Left hindlimb (tissue), 1 donor: ENCODE results near the gene MRPL54.

ENCODE experiments used
- DNase-seq: peaks from one replicate; pipeline ENCODE4 v3.0.0-alpha.2; 2018

The MRPL54 gene

DNA sequence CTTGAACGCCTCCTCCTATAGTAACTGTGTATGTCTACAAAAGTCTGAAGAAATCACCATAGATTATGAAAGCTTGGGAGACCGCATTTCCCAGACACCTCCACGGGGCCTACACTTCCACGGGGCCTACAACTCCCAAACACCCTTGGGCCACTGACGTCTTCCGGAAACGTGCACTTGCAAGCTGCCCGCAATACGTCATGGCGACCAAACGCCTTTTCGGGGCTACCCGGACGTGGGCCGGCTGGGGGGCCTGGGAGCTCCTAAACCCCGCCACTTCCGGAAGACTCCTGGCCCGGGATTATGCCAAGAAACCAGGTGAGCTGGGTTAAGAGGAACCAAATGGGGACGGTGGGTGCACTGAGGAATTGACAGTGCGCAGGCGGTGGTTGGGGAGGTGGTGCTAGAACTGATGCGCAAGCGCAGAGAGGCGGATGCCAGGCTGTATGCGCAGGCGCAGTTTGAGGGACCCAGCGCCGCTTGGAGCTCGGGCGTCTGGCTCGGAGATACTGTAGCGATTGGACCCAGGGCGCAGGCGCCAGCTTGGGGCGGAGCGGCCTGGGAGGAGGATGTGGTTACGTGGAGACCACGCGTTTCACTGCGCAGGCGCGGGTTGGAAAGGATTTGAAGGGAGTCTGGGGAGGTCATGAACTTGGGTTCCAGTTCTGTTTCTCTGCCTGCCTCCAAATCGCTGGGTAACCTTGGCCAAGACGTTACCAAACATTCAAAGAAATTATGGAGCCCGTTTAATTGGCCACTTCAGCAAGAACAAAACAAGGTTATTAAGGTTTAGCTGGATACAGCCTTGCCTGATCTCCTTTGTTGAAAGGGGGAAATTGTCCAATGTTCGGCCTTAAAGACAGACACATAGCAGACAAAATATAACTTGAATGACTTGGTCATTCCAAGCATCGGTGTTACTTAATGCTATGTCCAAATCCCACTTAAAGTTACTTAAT, at the start of gene MRPL54:
Gene MRPL54, plus strand, starts transcription at position 182 of the 959 bp plus-strand sequence. Its CDS starts 19 bp downstream, at position 201.
- peak; percentile 100 for DNase-seq

DNA sequence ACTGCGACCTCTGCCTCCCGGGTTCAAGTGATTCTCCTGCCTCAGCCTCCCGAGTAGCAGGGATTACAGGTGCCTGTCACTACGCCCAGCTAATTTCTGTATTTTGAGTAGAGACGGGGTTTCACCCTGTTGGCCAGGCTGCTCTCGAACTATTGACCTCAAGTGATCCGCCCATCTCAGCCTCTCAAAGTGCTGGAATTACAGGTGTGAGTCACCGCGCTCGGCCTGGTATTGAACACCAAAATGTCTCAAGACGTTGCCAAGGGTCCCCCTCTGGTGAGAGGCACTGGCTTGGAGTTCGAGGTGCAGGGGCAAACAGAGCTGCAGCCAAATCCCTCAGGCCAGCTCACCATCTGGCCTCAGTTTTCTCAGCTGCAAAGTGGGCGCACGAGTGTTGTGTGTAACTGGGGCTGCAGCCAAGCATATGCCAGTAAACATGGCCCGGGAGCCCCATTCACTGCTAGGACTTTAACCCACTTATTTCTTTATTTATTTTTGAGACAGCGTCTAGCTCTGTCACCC, 46.3 kb upstream of the MRPL54 start:
- DNase-seq, result no peak

DNA sequence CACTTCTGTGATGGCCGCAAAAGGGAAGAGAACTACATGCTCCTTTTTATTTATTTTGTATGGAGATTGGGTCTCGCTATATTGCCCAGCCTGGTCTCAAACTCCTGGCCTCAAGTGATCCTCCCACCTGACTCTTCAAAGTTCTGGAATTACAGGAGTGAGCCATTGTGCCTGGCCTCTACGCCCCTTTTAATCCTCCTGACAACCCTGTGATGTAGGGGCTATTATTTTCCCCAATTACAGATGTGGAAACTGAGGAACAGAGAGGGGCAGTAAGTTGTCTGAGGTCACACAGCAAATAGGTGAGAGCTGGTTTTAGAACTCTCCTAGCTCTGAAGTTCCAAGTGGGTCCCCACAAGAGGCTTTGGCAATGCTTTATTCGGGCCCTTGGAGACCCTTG, 42.6 kb upstream of the MRPL54 start:
- no peak for DNase-seq

DNA sequence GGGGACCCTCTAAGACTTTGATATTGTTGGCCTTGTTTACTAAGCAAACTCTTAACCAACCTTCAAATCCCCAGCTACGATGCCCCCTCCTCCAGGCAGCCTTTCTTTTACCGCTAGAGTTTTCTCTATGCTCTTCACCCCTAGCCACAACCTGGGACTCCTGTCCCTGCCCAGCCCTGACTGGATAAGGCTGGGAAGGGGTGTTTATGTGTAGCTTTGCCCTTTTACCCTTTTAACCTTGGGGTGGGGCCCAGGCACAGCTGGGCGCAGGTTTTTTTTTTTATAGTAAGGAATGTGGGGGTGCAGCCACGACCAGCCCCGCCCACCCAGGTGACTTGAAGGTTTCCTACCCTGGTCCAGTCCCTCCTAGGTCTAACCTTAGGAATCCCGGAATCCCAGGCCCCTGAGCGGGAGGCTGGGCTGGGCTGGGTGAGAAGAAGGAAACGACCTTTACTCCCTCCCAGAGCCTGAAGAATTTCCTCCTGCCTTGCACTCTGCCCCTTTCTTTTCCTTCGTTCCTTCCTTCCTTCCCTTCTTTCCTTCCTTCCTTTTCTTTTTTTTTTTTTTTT, 42.0 kb upstream of the MRPL54 start:
- no peak for DNase-seq

DNA sequence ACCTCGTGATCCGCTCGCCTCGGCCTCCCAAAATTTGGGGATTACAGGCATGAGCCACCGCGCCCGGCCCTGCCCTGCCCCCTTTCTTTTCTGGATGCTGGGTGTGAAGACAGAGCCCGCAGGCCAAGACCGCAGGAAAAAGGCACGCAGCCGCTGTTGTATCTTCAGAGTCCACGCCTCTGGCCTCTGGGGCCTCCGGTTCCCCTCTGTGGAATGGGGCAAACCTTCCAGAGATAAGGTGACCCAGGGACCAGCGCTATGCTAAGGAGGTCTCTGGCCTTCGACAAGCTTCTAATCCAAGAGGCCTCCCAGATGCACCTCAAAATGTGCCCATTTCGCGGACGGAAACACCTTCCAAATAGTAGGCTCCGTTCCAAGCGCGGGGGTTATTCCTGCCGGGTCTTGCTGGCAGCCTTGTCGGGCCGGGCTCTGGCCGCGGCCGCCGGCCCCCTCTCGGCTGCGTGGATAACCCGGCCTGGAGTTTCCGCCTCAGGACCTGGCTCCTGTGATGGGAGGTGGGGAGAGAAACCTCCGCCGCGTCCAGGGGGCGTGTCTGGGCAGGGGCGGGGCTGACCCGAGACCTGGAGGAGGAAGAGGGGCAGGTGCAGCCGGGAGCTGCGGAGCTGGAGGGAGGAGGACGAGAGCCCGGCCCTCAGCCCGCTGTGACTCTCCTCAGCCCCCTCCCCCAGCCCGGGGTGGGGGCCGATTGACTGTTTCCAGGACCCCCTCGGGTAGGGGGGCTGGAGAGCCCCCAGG, 41.2 kb upstream of the MRPL54 start:
- DNase-seq, result peak; percentile 78

GRCh38 chr19:3721887-3722442, 40.5 kb upstream of the MRPL54 start:
- no peak for DNase-seq

- DNase-seq, result no peak
Measured at GRCh38 chr19:3722443-3723109, 39.9 kb upstream of the MRPL54 start.

DNA sequence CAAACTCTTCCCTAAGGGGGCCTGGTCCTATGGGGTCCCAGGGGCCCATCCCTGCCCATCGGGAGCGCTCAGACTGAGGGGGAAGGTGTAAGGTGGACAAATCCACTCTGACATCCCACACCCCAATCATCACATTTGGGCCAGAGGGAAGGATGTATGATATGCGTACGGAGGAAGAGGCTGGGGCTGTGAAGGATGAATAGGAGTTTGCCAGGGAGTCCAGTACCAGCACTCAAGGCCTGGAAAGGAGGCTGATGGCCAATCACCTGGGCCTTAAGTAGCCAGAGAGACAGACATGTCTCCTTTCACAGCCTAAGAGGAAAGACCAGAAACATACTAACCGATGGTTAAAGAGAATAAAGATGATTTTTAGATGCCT, 39.4 kb upstream of the MRPL54 start:
- no peak for DNase-seq

- no peak for DNase-seq
Measured at GRCh38 chr19:3723883-3724282, 38.6 kb upstream of the MRPL54 start.

DNA sequence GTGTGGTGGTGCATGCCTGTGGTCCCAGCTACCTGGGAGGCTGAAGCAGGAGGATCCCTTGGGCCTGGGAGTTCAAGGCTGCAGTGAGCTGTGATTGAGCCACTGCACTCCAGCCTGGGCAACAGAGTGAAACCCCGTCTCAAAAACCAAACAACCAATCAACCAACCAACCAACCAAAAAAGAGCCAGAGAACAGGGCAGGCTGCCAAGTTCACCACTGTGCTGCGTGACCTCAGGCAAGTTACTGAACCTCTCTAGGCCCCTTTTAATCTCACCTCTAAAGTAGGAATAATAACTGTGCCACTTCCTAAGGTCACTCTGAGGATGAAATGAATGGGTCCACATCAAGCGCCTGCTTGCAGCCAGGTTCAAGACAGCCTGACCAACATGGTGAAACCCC, 37.4 kb upstream of the MRPL54 start:
- DNase-seq, result no peak

GRCh38 chr19:3725640-3726310, 36.7 kb upstream of the MRPL54 start:
- no peak for DNase-seq

DNA sequence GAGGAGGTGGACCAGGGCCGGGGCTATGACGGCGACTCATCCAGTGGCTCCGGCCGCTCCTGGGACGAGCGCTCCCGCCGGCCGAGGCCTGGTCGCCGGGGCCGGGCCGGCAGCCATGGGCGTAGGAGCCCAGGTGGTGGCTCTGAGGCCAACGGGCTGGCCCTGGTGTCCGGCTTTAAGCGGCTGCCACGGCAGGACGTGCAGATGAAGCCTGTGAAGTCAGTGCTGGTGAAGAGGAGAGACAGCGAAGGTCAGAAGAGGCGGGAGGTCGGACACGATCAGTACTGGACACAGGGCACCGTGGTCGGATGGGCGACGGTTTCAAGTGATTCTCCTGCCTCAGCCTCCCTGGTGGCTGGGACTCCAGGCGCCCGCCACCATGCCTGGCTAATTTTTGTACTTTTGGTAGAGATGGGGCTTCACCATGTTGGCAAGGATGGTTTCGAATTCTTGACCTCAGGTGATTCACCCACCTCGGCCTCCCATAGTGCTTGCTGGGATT, 32.0 kb upstream of the MRPL54 start:
- DNase-seq, result no peak

- DNase-seq, result no peak
Measured at GRCh38 chr19:3732108-3732507, 30.4 kb upstream of the MRPL54 start.

DNA sequence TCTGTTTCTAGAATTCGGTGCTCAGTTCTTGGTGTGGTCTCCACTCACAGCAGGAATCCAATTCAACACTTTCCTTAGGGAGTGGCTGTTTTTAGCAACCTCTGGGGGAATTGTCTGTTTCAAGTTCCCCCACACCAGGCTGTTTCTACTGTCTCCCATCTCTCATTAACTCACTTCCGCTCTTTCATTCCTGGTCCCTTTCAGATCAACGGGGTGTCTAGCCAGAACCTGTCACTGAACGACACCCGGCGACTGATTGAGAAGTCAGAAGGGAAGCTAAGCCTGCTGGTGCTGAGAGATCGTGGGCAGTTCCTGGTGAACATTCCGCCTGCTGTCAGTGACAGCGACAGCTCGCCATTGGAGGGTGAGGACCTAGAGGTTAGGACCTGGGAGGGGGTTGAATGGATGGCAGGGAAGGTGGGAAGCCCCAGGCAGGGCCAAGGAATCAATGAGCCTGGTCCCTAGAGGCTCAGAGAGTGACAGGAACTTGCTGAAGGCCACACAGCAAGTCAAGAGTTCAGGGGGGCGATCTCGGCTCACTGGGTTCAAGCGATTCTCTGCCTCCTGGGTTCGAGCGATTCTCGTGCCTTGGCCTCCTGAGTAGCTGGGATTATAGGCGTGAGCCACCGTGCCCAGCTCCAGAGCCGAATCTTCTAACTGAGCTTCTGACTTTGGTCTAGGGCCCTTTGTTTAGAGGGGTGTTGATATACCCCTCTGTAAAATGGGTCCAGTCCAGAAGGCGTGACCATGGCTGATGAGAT, 28.8 kb upstream of the MRPL54 start:
- no peak for DNase-seq

- DNase-seq, result no peak
Measured at GRCh38 chr19:3734310-3734600, 28.2 kb upstream of the MRPL54 start.

GRCh38 chr19:3736106-3736724, 26.3 kb upstream of the MRPL54 start:
- no peak for DNase-seq

- DNase-seq, result no peak
Measured at GRCh38 chr19:3737487-3738205, 24.8 kb upstream of the MRPL54 start.

DNA sequence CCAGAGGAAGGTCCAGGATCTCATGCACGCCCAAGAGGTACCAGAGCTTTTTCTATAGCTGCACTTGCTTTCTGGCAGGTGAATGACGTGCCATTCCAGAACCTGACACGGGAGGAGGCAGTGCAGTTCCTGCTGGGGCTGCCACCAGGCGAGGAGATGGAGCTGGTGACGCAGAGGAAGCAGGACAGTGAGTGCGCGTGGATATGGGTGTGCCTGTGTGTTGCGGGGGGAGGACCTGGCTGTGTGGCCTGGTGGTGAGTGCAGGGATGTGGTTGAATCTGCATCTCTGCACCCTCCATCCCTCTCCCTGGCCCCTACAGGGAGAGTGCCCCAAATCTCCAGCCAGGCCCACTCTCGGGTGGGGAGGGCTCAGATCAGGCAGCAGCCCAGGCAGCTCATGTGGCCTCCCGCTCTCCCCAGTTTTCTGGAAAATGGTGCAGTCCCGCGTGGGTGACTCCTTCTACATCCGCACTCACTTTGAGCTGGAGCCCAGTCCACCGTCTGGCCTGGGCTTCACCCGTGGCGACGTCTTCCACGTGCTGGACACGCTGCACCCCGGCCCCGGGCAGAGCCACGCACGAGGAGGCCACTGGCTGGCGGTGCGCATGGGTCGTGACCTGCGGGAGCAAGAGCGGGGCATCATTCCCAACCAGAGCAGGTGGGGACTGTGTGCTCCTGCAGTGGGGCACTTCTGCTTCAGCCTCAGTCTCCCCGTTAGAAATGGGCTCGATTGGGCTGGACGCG, 23.8 kb upstream of the MRPL54 start:
- DNase-seq, result no peak

DNA sequence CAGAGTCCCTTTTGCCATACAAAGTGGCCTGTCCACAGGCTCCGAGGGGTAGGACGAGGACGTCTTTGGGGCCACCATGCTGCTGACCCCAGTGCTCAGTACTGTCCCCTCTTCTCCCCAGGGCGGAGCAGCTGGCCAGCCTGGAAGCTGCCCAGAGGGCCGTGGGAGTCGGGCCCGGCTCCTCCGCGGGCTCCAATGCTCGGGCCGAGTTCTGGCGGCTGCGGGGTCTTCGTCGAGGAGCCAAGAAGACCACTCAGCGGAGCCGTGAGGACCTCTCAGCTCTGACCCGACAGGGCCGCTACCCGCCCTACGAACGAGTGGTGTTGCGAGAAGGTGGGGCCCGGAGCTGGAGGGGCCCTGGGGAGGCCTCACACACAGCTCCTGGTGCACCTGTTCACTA, 22.1 kb upstream of the MRPL54 start:
- no peak for DNase-seq
